K562 (cell line): Measurements from ENCODE around the gene ARHGAP9. TPM values are rescaled to one million over a fixed set of nuclear protein-coding genes. Genes with fewer than 3 reads are reported as not detected.
A peak's percentile ranks its signal among the peaks of the same experiment; 100 is the strongest.

ENCODE experiments used
- ARHGAP35 ChIP-seq: fragments of 450-650 bp; IDR thresholded peaks from 2 replicates; pipeline ENCODE4 v1.6.1; 2018; ENCODE audit not compliant: partially characterized antibody
- ARID1B ChIP-seq: fragments of 450-650 bp; IDR thresholded peaks from 2 replicates; pipeline ENCODE4 v1.6.1; 2016; ENCODE audit warnings: antibody characterized with exemption, mild to moderate bottlenecking, inconsistent platforms
- CCAR2 ChIP-seq: fragments of 200-400 bp; formaldehyde crosslinking; IDR thresholded peaks from 2 replicates; pipeline ENCODE4 v1.6.1; 2017; ENCODE audit warnings: mild to moderate bottlenecking, low read depth, low read length
- DPF2 ChIP-seq: fragments of 450-650 bp; IDR thresholded peaks from 2 replicates; pipeline ENCODE4 v1.6.1; 2016
- ESRRA ChIP-seq: fragments of 450-650 bp; IDR thresholded peaks from 2 replicates; pipeline ENCODE4 v1.6.1; 2014; ENCODE audit warnings: low read depth, mild to moderate bottlenecking, moderate library complexity, borderline replicate concordance
- HMG20A ChIP-seq: fragments of 450-650 bp; formaldehyde crosslinking; conservative IDR thresholded peaks from 2 replicates; pipeline ENCODE4 v1.4.0; 2020; ENCODE audit warnings: mild to moderate bottlenecking, mixed read lengths
- KDM5B ChIP-seq: fragments of 200-600 bp; sonication (generic); IDR thresholded peaks from 2 replicates; pipeline ENCODE4 v1.6.1; 2012; ENCODE audit warnings: low read depth, mild to moderate bottlenecking, moderate library complexity, low read length, control low read depth, inconsistent platforms; ENCODE audit not compliant: insufficient replicate concordance
- MEF2A ChIP-seq: IDR thresholded peaks from 2 replicates; pipeline ENCODE4 v1.6.1; 2011; ENCODE audit warnings: low read depth, mild to moderate bottlenecking, low read length, moderate library complexity; ENCODE audit not compliant: control insufficient read depth
- MTA2 ChIP-seq: fragments of 450-650 bp; IDR thresholded peaks from 2 replicates; pipeline ENCODE4 v1.6.1; 2016; ENCODE audit warnings: low read depth
- NCOA4 ChIP-seq: fragments of 450-650 bp; IDR thresholded peaks from 2 replicates; pipeline ENCODE4 v1.6.1; 2018; ENCODE audit warnings: mild to moderate bottlenecking; ENCODE audit not compliant: partially characterized antibody
- NR2C2 ChIP-seq, 2 experiments: fragments of 200-800 bp in 1 of 2; sonication (Bioruptor generic) in 1 of 2; sonication (generic) in 1 of 2; formaldehyde crosslinking in 1 of 2; IDR thresholded peaks; 2 replicates each; pipeline versions ENCODE4 v1.6.1 to v1.8.0; 2016 to 2022; ENCODE audit warnings: mild to moderate bottlenecking in 1 of 2, missing compliant biosample characterization in 1 of 2, missing genetic modification characterization in 1 of 2, missing genetic modification reagents in 1 of 2
- PHF20 ChIP-seq: fragments of 450-650 bp; IDR thresholded peaks from 2 replicates; pipeline ENCODE4 v1.6.1; 2018; ENCODE audit not compliant: partially characterized antibody
- PML ChIP-seq: IDR thresholded peaks from 2 replicates; pipeline ENCODE4 v1.6.1; 2012; ENCODE audit warnings: low read length, inconsistent platforms
- POLR2A ChIP-seq: fragments of 450-650 bp; conservative IDR thresholded peaks from 2 replicates; pipeline ENCODE4 v1.6.1; 2016
- RCOR1 ChIP-seq, 2 experiments: IDR thresholded peaks; 2 replicates each; pipeline ENCODE4 v1.6.1; 2012; ENCODE audit warnings: low read depth in 2 of 2, low read length in 2 of 2, borderline replicate concordance in 1 of 2, improper control_type of control experiment in 1 of 2
- SMARCE1 ChIP-seq: fragments of 450-650 bp; IDR thresholded peaks from 2 replicates; pipeline ENCODE4 v1.7.1; 2016; ENCODE audit warnings: mild to moderate bottlenecking
- SRSF3 ChIP-seq: fragments of 200-400 bp; formaldehyde crosslinking; IDR thresholded peaks from 2 replicates; pipeline ENCODE4 v1.6.1; 2016; ENCODE audit warnings: mild to moderate bottlenecking, low read length, moderate library complexity; ENCODE audit not compliant: insufficient read depth
- TCF3 ChIP-seq: sonication (generic); formaldehyde crosslinking; IDR thresholded peaks from 2 replicates; pipeline ENCODE4 v1.4.0; 2020; ENCODE audit warnings: mild to moderate bottlenecking, missing genetic modification reagents
- XRCC5 ChIP-seq: fragments of 200-400 bp; formaldehyde crosslinking; IDR thresholded peaks from 2 replicates; pipeline ENCODE4 v1.6.1; 2017; ENCODE audit warnings: low read depth, mild to moderate bottlenecking, low read length
- YY1 ChIP-seq, 3 experiments: IDR thresholded peaks; 2 replicates each; pipeline ENCODE4 v1.6.1; 2011; ENCODE audit warnings: low read length in 2 of 3, mild to moderate bottlenecking in 2 of 3, moderate library complexity in 2 of 3, borderline replicate concordance in 1 of 3, control low read depth in 1 of 3, low read depth in 1 of 3; ENCODE audit not compliant: insufficient read depth in 3 of 3, insufficient replicate concordance in 2 of 3, control insufficient read depth in 1 of 3, insufficient read length in 1 of 3; ENCODE audit errors: extremely low read depth in 1 of 3
- ZNF507 ChIP-seq: conservative IDR thresholded peaks from 2 replicates; pipeline ENCODE4 v1.6.1; 2017; ENCODE audit warnings: missing genetic modification characterization, missing compliant biosample characterization
- ZNF740 ChIP-seq, 3 experiments: fragments of 200-800 bp in 1 of 3; sonication (Bioruptor generic) in 1 of 3; sonication (generic) in 1 of 3; formaldehyde crosslinking in 1 of 3; IDR thresholded peaks; 2 replicates each; pipeline versions ENCODE4 v1.6.1 to v1.8.0; 2016 to 2022; ENCODE audit warnings: mild to moderate bottlenecking in 2 of 3, missing compliant biosample characterization in 2 of 3, missing genetic modification characterization in 2 of 3, missing genetic modification reagents in 1 of 3
- ZSCAN32 ChIP-seq: fragments of 450-650 bp; formaldehyde crosslinking; IDR thresholded peaks from 2 replicates; pipeline ENCODE4 v1.4.0; 2020; ENCODE audit warnings: mild to moderate bottlenecking, moderate library complexity
- polyA plus RNA-seq, 8 experiments: library from polyadenylated mRNA; depleted of rRNA in 4 of 8; stranded (reverse) in 5 of 8; unstranded in 3 of 8; fragments of >200 nt; fragmentation: Nextera tagmentation in 2 of 8; fragmentation: Illumina TruSeq in 1 of 8; extraction: Ambion mirVana in 2 of 8; extraction: Trizol in 1 of 8; gene quantifications; 2 replicates each; pipeline versions ENCODE4 v1.2.1 to v1.2.3, GENCODE V29; 2011 to 2014; ENCODE audit warnings: inconsistent platforms in 1 of 8, missing spikeins in 1 of 8
- total RNA-seq, 7 experiments: library from RNA; depleted of rRNA in 6 of 7; stranded (reverse); fragments of >200 nt in 6 of 7; fragmentation: Illumina TruSeq in 2 of 7; extraction: Trizol in 2 of 7; gene quantifications; 2 replicates each; pipeline versions ENCODE4 v1.2.1 to v1.2.3, GENCODE V29; 2011 to 2021; ENCODE audit warnings: low replicate concordance in 1 of 7

Gene ARHGAP9
- total and polyA plus RNA-seq, 9 of the 15 experiments (the other 6 are each of a cell fraction or from before 2014, with no cell fraction given), result 1.5 to 10.2 (median 5.1) TPM

- TF ChIP-seq KDM5B (peak; percentile 86), RCOR1 (IDR thresholded peaks at IDR 0.05; ENCODE audit: borderline replicate concordance in 1 of 2, low read depth in 2 of 2, low read length in 2 of 2) (peak in 1 of 2 experiments; percentile 46; a peak in 2 of 4 replicates), DPF2 (no peak), SMARCE1 (no peak; the same call in 1 of the 2 replicates), ZSCAN32 (CRISPR knock-in tag) (0 out of 2 replicates have a peak, but pooled peaks have one; percentile 26), ZNF740 (CRISPR knock-in tag; IDR thresholded peaks at IDR 0.05) (peak; percentile 85), ZNF740 (tag; IDR thresholded peaks at IDR 0.05) (no peak), PML (peak; percentile 85), TCF3 (peak; percentile 9; the same call in 1 of the 2 replicates), PHF20 (peak; percentile 82), MTA2 (no peak), ARID1B (no peak), MEF2A (no peak), POLR2A (peak; percentile 90), HMG20A (no peak), SRSF3 (no peak), ESRRA (no peak; the same call in 1 of the 2 replicates), CCAR2 (no peak), NR2C2 (CRISPR knock-in tag; IDR thresholded peaks at IDR 0.05) (peak; percentile 88), NR2C2 (tag; IDR thresholded peaks at IDR 0.05) (peak; percentile 64; the same call in 1 of the 2 replicates), XRCC5 (no peak), YY1 (IDR thresholded peaks at IDR 0.05; ENCODE audit: borderline replicate concordance in 1 of 3, control insufficient read depth in 1 of 3, extremely low read depth in 1 of 3, insufficient read depth in 3 of 3, insufficient read length in 1 of 3, insufficient replicate concordance in 2 of 3, low read depth in 1 of 3, low read length in 2 of 3) (peak in 2 of 3 experiments; percentile 29 to 57), NCOA4 (no peak), ZNF507 (tag) (no peak), ARHGAP35 (no peak)
- TF ChIP-seq, all 486 proteins: peak for 154
These were observed 48.6 kb downstream of the ARHGAP9 start, which contains the start of gene R3HDM2 (continued) for GRCh38 chr12:57430931-57431566.
